GM18517 (cell line): ENCODE measurements around the gene TIGD4.

ENCODE experiments used
- ATAC-seq: cut with Tn5 transposase; IDR thresholded peaks from one replicate; pipeline ENCODE4 v1.9.1; 2021; ENCODE audit warnings: mild to moderate bottlenecking, moderate library complexity; ENCODE audit not compliant: unreplicated experiment

Gene TIGD4

DNA sequence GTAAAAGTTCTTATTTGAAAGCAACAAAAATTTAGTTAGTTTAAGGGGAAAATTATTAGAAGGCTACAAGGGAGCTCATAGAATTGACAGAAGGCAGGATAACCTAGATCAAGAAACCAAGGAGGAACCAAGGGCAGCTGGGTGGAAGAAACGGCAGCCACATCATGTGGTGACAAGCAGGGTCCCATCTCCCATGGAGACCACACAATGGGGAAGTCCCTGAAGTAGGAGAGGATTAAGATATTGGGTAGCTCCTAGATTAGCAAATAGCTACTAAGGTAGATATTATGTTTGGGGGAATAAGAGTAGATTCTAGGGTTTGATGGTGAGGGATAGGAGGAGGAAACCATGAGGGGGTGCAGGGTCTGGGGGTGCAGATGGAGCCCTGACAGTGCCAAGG is 51.7 kb downstream of the TIGD4 start:
- no peak for ATAC-seq

DNA sequence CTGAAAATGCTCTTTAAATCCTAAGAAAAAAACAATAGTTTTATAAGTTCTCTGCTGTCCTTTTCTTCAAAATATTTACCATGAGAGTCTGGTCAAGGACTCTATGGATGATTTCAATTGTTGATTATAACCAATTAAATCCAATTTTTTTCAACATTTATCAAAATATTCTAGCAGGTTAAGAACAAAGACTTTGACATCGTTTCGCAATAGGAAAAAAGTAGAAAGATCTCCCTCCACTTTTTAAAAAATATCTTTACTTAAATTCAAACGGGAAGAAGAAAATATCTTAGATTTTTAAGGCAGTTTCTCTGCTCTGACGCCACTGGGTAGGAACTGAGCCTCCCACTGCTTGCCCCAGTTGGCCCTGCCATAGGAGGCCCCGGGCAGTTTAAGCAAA is 55.0 kb downstream of the TIGD4 start:
- no peak for ATAC-seq

DNA sequence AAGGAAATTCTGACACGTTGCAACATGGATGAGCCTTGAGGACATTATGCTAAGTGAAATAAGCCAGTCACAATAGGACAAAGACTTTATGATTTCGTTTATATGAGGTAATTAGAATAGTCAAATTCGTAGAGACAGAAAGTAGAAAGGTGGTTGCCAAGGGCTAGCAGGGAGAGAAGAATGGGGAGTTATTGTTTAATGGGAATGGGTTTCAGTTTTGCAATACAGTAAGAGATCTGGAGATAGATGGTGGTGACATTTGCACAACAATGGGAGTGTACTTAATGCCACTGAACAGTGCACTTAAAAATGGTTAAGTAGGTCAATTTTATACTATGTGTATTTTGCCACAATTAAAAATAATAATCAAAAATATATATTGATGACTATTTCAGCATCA is 56.3 kb downstream of the TIGD4 start:
- no peak for ATAC-seq

DNA sequence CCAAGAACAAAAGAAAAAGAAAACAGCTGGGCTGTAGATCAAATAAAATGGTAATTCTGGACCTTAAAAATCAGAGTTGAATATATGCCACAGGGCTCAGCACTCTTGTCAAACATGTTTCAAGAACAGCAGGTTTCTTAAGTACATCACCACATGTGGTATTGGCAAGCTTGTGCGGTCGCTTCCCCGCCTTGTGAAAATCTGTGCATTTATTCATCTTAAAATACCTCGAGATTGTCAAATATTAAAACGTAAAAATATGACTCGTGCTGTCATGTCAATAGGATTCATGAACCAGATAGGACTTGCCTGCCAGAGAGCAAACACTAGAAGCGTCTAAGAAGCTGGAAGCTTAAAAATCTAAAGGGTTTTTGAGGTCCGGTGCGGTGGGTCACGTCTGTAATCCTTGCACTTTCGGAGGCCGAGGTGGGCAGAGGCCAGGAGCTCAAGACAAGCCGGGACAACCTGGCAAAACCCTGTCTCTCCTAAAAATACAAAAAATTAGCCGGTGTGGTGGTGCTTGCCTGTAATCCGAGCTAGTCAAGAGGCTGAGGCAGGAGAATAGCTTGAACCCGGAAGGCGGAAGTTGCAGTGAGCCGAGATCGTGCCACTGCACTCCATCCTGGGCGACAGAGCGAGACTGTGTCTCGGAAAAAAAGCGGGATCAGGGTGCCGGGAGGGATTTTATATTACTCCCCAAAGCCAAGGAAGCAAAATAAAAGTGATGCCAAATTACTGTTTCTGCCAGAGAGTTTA is 59.6 kb downstream of the TIGD4 start:
- no peak for ATAC-seq
